ENCODE results near the gene CCDC8.

CCDC8 gene

GRCh38 chr19:46451352-46451751, 38.0 kb upstream of the CCDC8 start:
- no peaks in the 10 kb centered on the region for H3K79me1 ChIP-seq (replicated peaks; ENCODE audit: low read length, poor library complexity, severe bottlenecking)
- no peak overlapping the region for H2BK15ac ChIP-seq (ENCODE audit: low read depth, poor library complexity, severe bottlenecking)
- H3K9ac ChIP-seq (ENCODE audit: low read length) = no peak overlapping the region
- H3K27ac ChIP-seq (ENCODE audit: low read length, poor library complexity, severe bottlenecking) = no peak overlapping the region
- no peak overlapping the region for H3K18ac ChIP-seq (ENCODE audit: low read depth in 1 of 2, low read length in 2 of 2)
- no peak overlapping the region for H2BK120ac ChIP-seq (ENCODE audit: low read depth, low read length)
- no peak overlapping the region for H2BK5ac ChIP-seq (ENCODE audit: low read depth, low read length, poor library complexity, severe bottlenecking)
- no peaks in the 10 kb centered on the region for H3K4me1 ChIP-seq (ENCODE audit: control insufficient read depth, insufficient read depth, low read depth, low read length)
- DNase-seq = no peak
- WGBS = 90% methylated on average over 5 of the region's 6 CpGs
- no peaks in the 10 kb centered on the region for H3K36me3 ChIP-seq (ENCODE audit: control insufficient read depth in 1 of 2, insufficient read depth in 2 of 2, low read depth in 1 of 2, low read length in 2 of 2)
- H3K14ac ChIP-seq (ENCODE audit: low read length in 2 of 2) = no peak overlapping the region
- H2AFZ ChIP-seq (ENCODE audit: low read depth, low read length) = no peak overlapping the region
- H4K8ac ChIP-seq (ENCODE audit: low read length) = no peak overlapping the region
- H3K27me3 ChIP-seq (ENCODE audit: control insufficient read depth in 1 of 2, insufficient read depth in 1 of 2, low read length in 2 of 2) = no peaks in the 10 kb centered on the region
- H3K9me3 ChIP-seq (ENCODE audit: control insufficient read depth, low read length) = no peaks in the 10 kb centered on the region
- H3K4me3 ChIP-seq (ENCODE audit: insufficient read depth in 1 of 2, low read depth in 1 of 2, low read length in 2 of 2) = no peak overlapping the region
- H3K4me2 ChIP-seq (ENCODE audit: low read length, poor library complexity, severe bottlenecking) = no peak overlapping the region
- no peak overlapping the region for H2AK5ac ChIP-seq (ENCODE audit: low read length, severe bottlenecking)
- H3K23ac ChIP-seq (ENCODE audit: low read length in 2 of 2) = no peak overlapping the region
- H2BK12ac ChIP-seq (ENCODE audit: low read length in 2 of 2) = no peak overlapping the region
- H4K91ac ChIP-seq (ENCODE audit: low read length) = no peak overlapping the region
- no peak overlapping the region for H3K4ac ChIP-seq (ENCODE audit: low read depth in 1 of 2, low read length in 2 of 2)

GRCh38 chr19:46450737-46451136, 37.4 kb upstream of the CCDC8 start:
- H3K9me3 ChIP-seq (ENCODE audit: control insufficient read depth, low read length) = no peaks in the 10 kb centered on the region
- H3K4me3 ChIP-seq (ENCODE audit: insufficient read depth in 1 of 2, low read depth in 1 of 2, low read length in 2 of 2) = no peak overlapping the region
- H4K8ac ChIP-seq (ENCODE audit: low read length) = no peak overlapping the region
- no peak overlapping the region for H2BK120ac ChIP-seq (ENCODE audit: low read depth, low read length)
- no peak overlapping the region for H2BK15ac ChIP-seq (ENCODE audit: low read depth, poor library complexity, severe bottlenecking)
- no peaks in the 10 kb centered on the region for H3K79me1 ChIP-seq (replicated peaks; ENCODE audit: low read length, poor library complexity, severe bottlenecking)
- H2AK5ac ChIP-seq (ENCODE audit: low read length, severe bottlenecking) = no peak overlapping the region
- no peak overlapping the region for H2BK5ac ChIP-seq (ENCODE audit: low read depth, low read length, poor library complexity, severe bottlenecking)
- no peaks in the 10 kb centered on the region for H3K36me3 ChIP-seq (ENCODE audit: control insufficient read depth in 1 of 2, insufficient read depth in 2 of 2, low read depth in 1 of 2, low read length in 2 of 2)
- no peak overlapping the region for H3K18ac ChIP-seq (ENCODE audit: low read depth in 1 of 2, low read length in 2 of 2)
- no peak overlapping the region for H3K4me2 ChIP-seq (ENCODE audit: low read length, poor library complexity, severe bottlenecking)
- H2BK12ac ChIP-seq (ENCODE audit: low read length in 2 of 2) = no peak overlapping the region
- no peaks in the 10 kb centered on the region for H3K27me3 ChIP-seq (ENCODE audit: control insufficient read depth in 1 of 2, insufficient read depth in 1 of 2, low read length in 2 of 2)
- H3K4ac ChIP-seq (ENCODE audit: low read depth in 1 of 2, low read length in 2 of 2) = no peak overlapping the region
- H3K23ac ChIP-seq (ENCODE audit: low read length in 2 of 2) = no peak overlapping the region
- 97% methylated on average over 3 of the region's 5 CpGs for WGBS
- no peak overlapping the region for H3K27ac ChIP-seq (ENCODE audit: low read length, poor library complexity, severe bottlenecking)
- H3K9ac ChIP-seq (ENCODE audit: low read length) = no peak overlapping the region
- H4K91ac ChIP-seq (ENCODE audit: low read length) = no peak overlapping the region
- no peak for DNase-seq
- no peak overlapping the region for H3K14ac ChIP-seq (ENCODE audit: low read length in 2 of 2)
- H3K4me1 ChIP-seq (ENCODE audit: control insufficient read depth, insufficient read depth, low read depth, low read length) = no peaks in the 10 kb centered on the region
- H2AFZ ChIP-seq (ENCODE audit: low read depth, low read length) = no peak overlapping the region

- H3K4me2 ChIP-seq (ENCODE audit: low read length, poor library complexity, severe bottlenecking) = no peak overlapping the region
- H3K9ac ChIP-seq (ENCODE audit: low read length) = no peak overlapping the region
- no peak overlapping the region for H3K4ac ChIP-seq (ENCODE audit: low read depth in 1 of 2, low read length in 2 of 2)
- H2BK5ac ChIP-seq (ENCODE audit: low read depth, low read length, poor library complexity, severe bottlenecking) = no peak overlapping the region
- no peak overlapping the region for H2BK12ac ChIP-seq (ENCODE audit: low read length in 2 of 2)
- no peak overlapping the region for H3K18ac ChIP-seq (ENCODE audit: low read depth in 1 of 2, low read length in 2 of 2)
- H2BK15ac ChIP-seq (ENCODE audit: low read depth, poor library complexity, severe bottlenecking) = no peak overlapping the region
- no peak overlapping the region for H3K23ac ChIP-seq (ENCODE audit: low read length in 2 of 2)
- no peak for DNase-seq
- no peak overlapping the region for H2AFZ ChIP-seq (ENCODE audit: low read depth, low read length)
- H3K9me3 ChIP-seq (ENCODE audit: control insufficient read depth, low read length) = no peaks in the 10 kb centered on the region
- H3K4me3 ChIP-seq (ENCODE audit: insufficient read depth in 1 of 2, low read depth in 1 of 2, low read length in 2 of 2) = no peak overlapping the region
- H4K91ac ChIP-seq (ENCODE audit: low read length) = no peak overlapping the region
- H3K4me1 ChIP-seq (ENCODE audit: control insufficient read depth, insufficient read depth, low read depth, low read length) = no peaks in the 10 kb centered on the region
- H3K27me3 ChIP-seq (ENCODE audit: control insufficient read depth in 1 of 2, insufficient read depth in 1 of 2, low read length in 2 of 2) = no peaks in the 10 kb centered on the region
- no peaks in the 10 kb centered on the region for H3K79me1 ChIP-seq (replicated peaks; ENCODE audit: low read length, poor library complexity, severe bottlenecking)
- H2AK5ac ChIP-seq (ENCODE audit: low read length, severe bottlenecking) = no peak overlapping the region
- WGBS = 66% methylated on average over 7 of the region's 7 CpGs
- H3K36me3 ChIP-seq (ENCODE audit: control insufficient read depth in 1 of 2, insufficient read depth in 2 of 2, low read depth in 1 of 2, low read length in 2 of 2) = no peaks in the 10 kb centered on the region
- H4K8ac ChIP-seq (ENCODE audit: low read length) = no peak overlapping the region
- H3K14ac ChIP-seq (ENCODE audit: low read length in 2 of 2) = no peak overlapping the region
- no peak overlapping the region for H2BK120ac ChIP-seq (ENCODE audit: low read depth, low read length)
- no peak overlapping the region for H3K27ac ChIP-seq (ENCODE audit: low read length, poor library complexity, severe bottlenecking)
Measured at GRCh38 chr19:46449228-46449627, 35.9 kb upstream of the CCDC8 start.

- Histone ChIP-seq H3K27me3 (ENCODE audit: control insufficient read depth in 1 of 2, insufficient read depth in 1 of 2, low read length in 2 of 2) (no peaks in the 10 kb centered on the region), H3K4ac (ENCODE audit: low read depth in 1 of 2, low read length in 2 of 2) (no peak overlapping the region), H3K4me3 (ENCODE audit: insufficient read depth in 1 of 2, low read depth in 1 of 2, low read length in 2 of 2) (no peak overlapping the region), H2BK12ac (ENCODE audit: low read length in 2 of 2) (no peak overlapping the region), H3K4me1 (ENCODE audit: control insufficient read depth, insufficient read depth, low read depth, low read length) (no peaks in the 10 kb centered on the region), H3K14ac (ENCODE audit: low read length in 2 of 2) (no peak overlapping the region), H4K8ac (ENCODE audit: low read length) (no peak overlapping the region), H3K36me3 (ENCODE audit: control insufficient read depth in 1 of 2, insufficient read depth in 2 of 2, low read depth in 1 of 2, low read length in 2 of 2) (no peaks in the 10 kb centered on the region), H2BK5ac (ENCODE audit: low read depth, low read length, poor library complexity, severe bottlenecking) (no peak overlapping the region), H2AFZ (ENCODE audit: low read depth, low read length) (no peak overlapping the region), H3K4me2 (ENCODE audit: low read length, poor library complexity, severe bottlenecking) (no peak overlapping the region), H3K27ac (ENCODE audit: low read length, poor library complexity, severe bottlenecking) (no peak overlapping the region), H2AK5ac (ENCODE audit: low read length, severe bottlenecking) (no peak overlapping the region), H2BK15ac (ENCODE audit: low read depth, poor library complexity, severe bottlenecking) (no peak overlapping the region), H3K9me3 (ENCODE audit: control insufficient read depth, low read length) (no peaks in the 10 kb centered on the region), H3K9ac (ENCODE audit: low read length) (no peak overlapping the region), H3K79me1 (replicated peaks; ENCODE audit: low read length, poor library complexity, severe bottlenecking) (no peaks in the 10 kb centered on the region), H3K23ac (ENCODE audit: low read length in 2 of 2) (no peak overlapping the region), H3K18ac (ENCODE audit: low read depth in 1 of 2, low read length in 2 of 2) (no peak overlapping the region), H4K91ac (ENCODE audit: low read length) (no peak overlapping the region), H2BK120ac (ENCODE audit: low read depth, low read length) (no peak overlapping the region)
- 93% methylated on average over 6 of the region's 10 CpGs for WGBS
- DNase-seq = no peak
Measured at GRCh38 chr19:46448601-46449000, 35.2 kb upstream of the CCDC8 start.

All from mesenchymal stem cell (in vitro differentiated cells and primary cell).